Muscle of leg (tissue), 11 donors: Measurements from ENCODE around the gene NOL9. TPM values are rescaled to one million over a fixed set of nuclear protein-coding genes. Genes with fewer than 3 reads are reported as not detected.
A peak's percentile ranks its signal among the peaks of the same experiment; 100 is the strongest.

Source experiments
- DNase-seq: peaks from one replicate; pipeline ENCODE4 v3.0.0; 2013
- H3K27ac ChIP-seq: one replicate; pipeline ENCODE4 v1.5.1; 2013; ENCODE audit warnings: mild to moderate bottlenecking, low read length, control low read depth
- H3K27me3 ChIP-seq: one replicate; pipeline ENCODE4 v1.6.1; 2013; ENCODE audit warnings: low read length; ENCODE audit not compliant: control insufficient read depth, insufficient read depth
- H3K36me3 ChIP-seq: one replicate; pipeline ENCODE4 v1.6.1; 2013; ENCODE audit warnings: low read length; ENCODE audit not compliant: control insufficient read depth, insufficient read depth
- H3K4me1 ChIP-seq: one replicate; pipeline ENCODE4 v1.6.1; 2013; ENCODE audit warnings: low read length; ENCODE audit not compliant: control insufficient read depth, insufficient read depth
- H3K4me3 ChIP-seq: one replicate; pipeline ENCODE4 v1.5.1; 2013; ENCODE audit warnings: low read length, control low read depth
- H3K9me3 ChIP-seq: replicated peaks from 2 replicates; pipeline ENCODE4 v1.6.1; 2013; ENCODE audit warnings: low read depth, low read length; ENCODE audit not compliant: control insufficient read depth
- WGBS: methylation state at CpG from one replicate; pipeline ENCODE4 v1.1.5; 2013; ENCODE audit warnings: missing lambda C conversion rate; ENCODE audit not compliant: insufficient coverage; 5-methylcytosine and 5-hydroxymethylcytosine counted together
- polyA plus RNA-seq, 8 donors: library from polyadenylated mRNA; unstranded; fragments of 120-200 nt; gene quantifications; one replicate each; pipeline versions ENCODE4 v1.2.1 to v1.2.3, GENCODE V29; 2013; ENCODE audit warnings: inconsistent platforms in 1 of 8, low replicate concordance in 1 of 8; ENCODE audit not compliant: insufficient read length in 8 of 8, insufficient read depth in 1 of 8
- total RNA-seq: library from RNA; stranded (reverse); fragments of 120-200 nt; gene quantifications from one replicate; pipeline ENCODE4 v1.2.4, GENCODE V29; 2013

Gene NOL9
- total and polyA plus RNA-seq, 9 donors: 10.0 to 19.1 (median 13.9) TPM

DNA sequence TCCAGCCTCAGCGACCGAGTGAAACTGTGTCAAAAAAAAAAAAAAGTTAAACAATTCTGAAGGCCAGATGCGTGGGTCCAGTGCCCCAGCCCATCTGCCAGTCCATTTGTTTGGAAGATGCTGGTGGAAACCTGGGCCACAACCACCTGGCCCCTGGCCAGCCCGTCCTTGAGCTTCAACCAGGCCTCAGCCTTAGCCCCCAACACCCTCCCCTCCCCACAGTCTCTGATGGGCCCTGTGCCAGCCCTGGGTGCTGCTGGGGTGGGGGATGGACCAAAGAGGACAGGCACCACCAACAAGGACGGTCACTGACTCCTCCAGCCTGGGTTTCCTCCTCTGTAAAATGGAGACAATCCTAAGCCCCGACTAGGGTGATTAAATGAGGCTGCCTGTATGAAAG, 43.3 kb downstream of the NOL9 start:
- Histone ChIP-seq H3K9me3 (no peaks in the 10 kb centered on the region), H3K27ac (peak overlapping the region; percentile 7), H3K36me3 (no peaks in the 10 kb centered on the region), H3K4me1 (peaks cover 79% of the 10 kb centered on the region), H3K27me3 (no peaks in the 10 kb centered on the region), H3K4me3 (no peak overlapping the region)
- 66% methylated on average over 5 of the region's 6 CpGs for WGBS
- DNase-seq: no peak

DNA sequence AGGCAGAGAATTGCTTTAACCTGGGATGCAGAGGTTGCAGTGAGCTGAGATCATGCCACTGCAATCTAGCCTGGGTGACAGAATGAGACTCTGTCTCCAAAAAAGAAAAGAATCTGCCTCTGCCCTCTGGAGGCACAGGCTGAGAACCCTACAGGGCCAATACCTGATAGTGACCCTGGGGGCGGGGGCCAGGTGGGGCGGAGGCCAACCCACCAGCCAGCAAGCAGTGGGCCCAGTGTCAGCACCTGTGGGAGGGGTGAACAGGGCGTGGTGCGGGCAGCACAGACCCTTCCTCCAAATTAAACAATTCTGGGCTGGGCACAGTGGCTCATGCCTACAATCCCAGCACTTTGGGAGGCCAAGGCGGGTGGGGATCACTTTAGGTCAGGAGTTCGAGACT, 43.8 kb downstream of the NOL9 start:
- 100% methylated on average over 2 of the region's 6 CpGs for WGBS
- H3K27ac ChIP-seq: no peak overlapping the region
- H3K9me3 ChIP-seq: no peaks in the 10 kb centered on the region
- H3K36me3 ChIP-seq: no peaks in the 10 kb centered on the region
- peaks cover 84% of the 10 kb centered on the region for H3K4me1 ChIP-seq
- no peak overlapping the region for H3K4me3 ChIP-seq
- DNase-seq: no peak
- no peaks in the 10 kb centered on the region for H3K27me3 ChIP-seq

DNA sequence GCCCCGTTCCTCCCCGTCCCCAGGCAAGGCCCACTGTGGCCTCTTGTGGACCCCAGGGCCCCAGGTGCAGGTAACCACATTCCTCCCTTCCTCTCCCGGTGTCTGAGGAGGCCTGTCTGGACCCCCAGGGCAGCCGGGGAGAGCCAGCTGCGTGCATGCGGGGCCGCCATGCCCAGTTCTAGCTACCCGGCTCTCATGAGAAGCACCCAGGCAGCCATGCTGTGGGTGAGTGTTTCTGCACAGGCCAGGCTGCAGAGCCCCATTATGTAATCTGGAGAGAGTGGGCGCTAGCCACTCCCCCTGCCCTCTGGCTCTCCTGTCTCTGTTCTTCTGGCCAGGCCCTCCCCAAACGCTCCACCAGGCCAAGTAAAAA, 44.4 kb downstream of the NOL9 start:
- H3K4me1 ChIP-seq: peaks cover 89% of the 10 kb centered on the region
- no peaks in the 10 kb centered on the region for H3K36me3 ChIP-seq
- H3K4me3 ChIP-seq: no peak overlapping the region
- no peak overlapping the region for H3K27ac ChIP-seq
- WGBS: 79% methylated on average over 2 of the region's 10 CpGs
- no peaks in the 10 kb centered on the region for H3K9me3 ChIP-seq
- DNase-seq: no peak
- no peaks in the 10 kb centered on the region for H3K27me3 ChIP-seq

DNA sequence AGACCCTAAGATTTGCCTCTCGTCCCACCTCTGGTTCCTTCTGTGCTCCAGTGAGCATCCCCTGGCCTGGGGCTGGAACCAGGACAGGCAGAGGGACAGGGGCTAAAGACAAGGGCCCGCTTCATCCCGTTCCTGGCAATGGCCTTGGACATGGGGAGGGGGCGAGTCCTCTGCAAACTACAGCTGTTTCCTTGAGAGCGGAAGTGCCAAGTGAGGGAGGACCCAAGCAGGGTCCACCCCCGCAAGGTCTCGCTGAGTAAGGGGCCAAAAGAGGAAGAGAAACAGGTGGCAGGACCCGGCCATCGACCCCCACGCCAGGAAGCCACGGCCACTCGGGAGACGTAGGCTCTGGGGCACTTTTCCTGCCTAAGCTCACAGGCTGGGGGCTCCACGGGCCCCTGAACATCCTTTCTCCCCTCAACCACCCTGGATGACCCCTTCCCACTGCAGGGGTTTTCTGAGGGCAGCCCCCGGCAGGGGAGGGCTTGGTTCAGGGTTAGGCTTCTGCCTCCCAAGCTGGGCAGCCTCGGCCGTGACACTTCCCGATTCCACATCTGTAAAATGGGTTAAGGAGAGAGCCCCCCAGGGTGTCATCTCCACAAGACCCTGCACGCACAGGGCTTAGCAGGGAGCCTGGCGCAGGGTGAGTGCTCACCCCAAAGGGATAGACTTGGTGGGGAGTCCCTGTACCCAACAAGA, 44.9 kb downstream of the NOL9 start:
- DNase-seq: peak; percentile 72
- WGBS: 41% methylated on average over 10 of the region's 20 CpGs
- Histone ChIP-seq H3K36me3 (no peaks in the 10 kb centered on the region), H3K4me3 (no peak overlapping the region), H3K9me3 (no peaks in the 10 kb centered on the region), H3K27ac (no peak overlapping the region), H3K4me1 (peaks cover 92% of the 10 kb centered on the region), H3K27me3 (no peaks in the 10 kb centered on the region)

DNA sequence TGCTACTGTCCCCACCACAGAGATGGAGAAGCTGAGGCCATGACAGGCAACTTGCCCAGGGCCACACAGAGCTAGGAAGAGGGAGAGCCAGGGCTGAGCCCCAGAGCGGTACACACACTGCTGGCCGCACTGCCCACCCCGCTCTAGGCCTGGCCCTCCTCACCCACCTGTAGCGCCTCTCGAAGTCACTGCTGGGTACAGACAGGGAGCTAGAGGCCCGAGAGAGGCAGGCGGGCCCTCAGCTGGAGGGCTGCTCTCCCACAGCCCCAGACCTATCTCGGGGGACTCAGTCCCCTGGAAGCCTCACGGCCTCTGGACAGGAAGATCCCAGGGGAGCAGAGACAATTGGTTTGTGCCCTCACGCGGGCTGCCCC, 45.5 kb downstream of the NOL9 start:
- H3K27ac ChIP-seq: peak overlapping the region; percentile 47
- peaks cover 92% of the 10 kb centered on the region for H3K4me1 ChIP-seq
- 76% methylated on average over 10 of the region's 11 CpGs for WGBS
- no peaks in the 10 kb centered on the region for H3K9me3 ChIP-seq
- no peaks in the 10 kb centered on the region for H3K27me3 ChIP-seq
- H3K4me3 ChIP-seq: no peak overlapping the region
- DNase-seq: no peak
- H3K36me3 ChIP-seq: no peaks in the 10 kb centered on the region

DNA sequence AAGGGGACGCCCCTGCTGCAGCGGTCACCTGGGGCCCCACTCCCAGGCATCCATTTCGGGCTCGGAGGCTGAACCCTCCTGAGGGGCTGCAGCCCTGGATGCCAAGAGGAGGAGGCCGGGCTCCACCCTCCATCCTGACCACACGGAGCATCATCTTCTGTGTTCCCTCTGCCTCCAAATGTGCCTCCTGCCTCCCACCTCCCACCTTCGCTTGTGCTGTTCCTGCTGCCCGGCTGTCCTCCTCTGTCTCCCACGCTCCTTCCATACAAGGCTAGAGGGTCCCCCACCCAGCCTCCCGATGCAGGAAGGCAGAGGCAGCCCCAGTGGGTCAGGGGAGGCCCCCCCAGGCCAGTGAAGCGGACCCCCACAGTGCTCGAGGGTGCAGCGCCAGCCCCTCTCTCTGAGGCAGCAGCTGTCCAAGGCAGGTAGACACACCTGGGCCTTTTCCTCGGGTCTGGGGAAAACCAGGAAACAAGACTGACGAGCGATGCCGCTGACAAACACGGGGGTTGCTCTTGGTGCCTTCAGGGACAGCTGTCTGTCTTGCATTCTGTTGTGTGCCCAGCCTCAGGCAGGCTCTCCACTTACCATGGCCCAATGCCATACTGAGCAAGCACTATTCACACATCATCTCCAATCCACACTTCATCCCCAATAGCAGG, 46.0 kb downstream of the NOL9 start:
- Histone ChIP-seq H3K27me3 (no peaks in the 10 kb centered on the region), H3K4me1 (peaks cover 88% of the 10 kb centered on the region), H3K4me3 (no peak overlapping the region), H3K36me3 (no peaks in the 10 kb centered on the region), H3K9me3 (no peaks in the 10 kb centered on the region), H3K27ac (peak overlapping the region; percentile 29)
- whole genome bisulfite sequencing: 51% methylated on average over 14 of the region's 18 CpGs
- peak; percentile 60 for DNase-seq

DNA sequence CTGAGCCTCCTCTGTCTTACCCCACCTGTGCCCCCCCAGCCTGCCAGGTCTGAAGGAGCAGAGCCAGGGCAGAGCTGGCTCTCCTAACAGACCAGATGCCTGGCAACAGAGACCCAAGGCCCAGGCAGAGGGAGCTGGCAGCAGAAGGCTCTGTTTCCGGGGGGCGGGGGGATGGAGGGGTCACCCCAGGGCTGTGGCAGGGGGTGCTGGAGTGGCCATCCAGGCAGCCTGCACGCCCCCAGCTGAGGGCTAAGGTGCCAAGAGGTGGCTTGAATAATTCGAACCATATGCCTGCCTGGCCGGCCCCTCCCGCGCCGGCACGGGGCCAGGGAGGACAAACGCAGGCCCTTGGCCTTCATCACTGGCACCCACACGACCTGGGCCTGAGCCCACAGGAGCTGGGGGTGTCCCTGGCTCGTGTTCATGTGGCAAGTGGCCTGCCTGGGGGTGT, 46.8 kb downstream of the NOL9 start:
- Histone ChIP-seq H3K4me1 (peaks cover 87% of the 10 kb centered on the region), H3K9me3 (no peaks in the 10 kb centered on the region), H3K27ac (peak overlapping the region; percentile 13), H3K4me3 (no peak overlapping the region), H3K36me3 (no peaks in the 10 kb centered on the region), H3K27me3 (no peaks in the 10 kb centered on the region)
- 25% methylated on average over 12 of the region's 12 CpGs for WGBS
- no peak for DNase-seq

DNA sequence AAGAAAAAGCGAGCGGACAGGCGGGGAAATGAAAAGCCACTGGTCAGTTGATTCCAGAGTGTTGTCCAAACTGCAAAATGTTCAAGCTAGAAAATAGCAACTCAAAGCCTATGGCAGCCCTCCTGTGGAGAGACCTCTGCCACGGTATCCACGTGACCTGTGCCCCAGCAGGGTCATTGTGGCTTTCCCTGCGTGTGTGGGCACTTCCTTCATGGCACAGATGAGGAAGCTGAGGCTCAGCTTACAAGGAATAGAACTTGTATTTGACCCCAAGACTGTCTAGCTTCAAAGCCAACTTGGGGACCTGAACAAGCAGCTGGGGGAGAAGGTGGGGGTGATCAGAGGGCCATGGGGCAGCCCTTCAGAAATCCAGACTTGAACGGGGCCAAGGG, 47.3 kb downstream of the NOL9 start:
- H3K9me3 ChIP-seq: no peaks in the 10 kb centered on the region
- peak overlapping the region; percentile 13 for H3K27ac ChIP-seq
- H3K36me3 ChIP-seq: no peaks in the 10 kb centered on the region
- no peak overlapping the region for H3K4me3 ChIP-seq
- H3K27me3 ChIP-seq: no peaks in the 10 kb centered on the region
- 18% methylated on average over 3 of the region's 7 CpGs for WGBS
- peaks cover 87% of the 10 kb centered on the region for H3K4me1 ChIP-seq
- no peak for DNase-seq

DNA sequence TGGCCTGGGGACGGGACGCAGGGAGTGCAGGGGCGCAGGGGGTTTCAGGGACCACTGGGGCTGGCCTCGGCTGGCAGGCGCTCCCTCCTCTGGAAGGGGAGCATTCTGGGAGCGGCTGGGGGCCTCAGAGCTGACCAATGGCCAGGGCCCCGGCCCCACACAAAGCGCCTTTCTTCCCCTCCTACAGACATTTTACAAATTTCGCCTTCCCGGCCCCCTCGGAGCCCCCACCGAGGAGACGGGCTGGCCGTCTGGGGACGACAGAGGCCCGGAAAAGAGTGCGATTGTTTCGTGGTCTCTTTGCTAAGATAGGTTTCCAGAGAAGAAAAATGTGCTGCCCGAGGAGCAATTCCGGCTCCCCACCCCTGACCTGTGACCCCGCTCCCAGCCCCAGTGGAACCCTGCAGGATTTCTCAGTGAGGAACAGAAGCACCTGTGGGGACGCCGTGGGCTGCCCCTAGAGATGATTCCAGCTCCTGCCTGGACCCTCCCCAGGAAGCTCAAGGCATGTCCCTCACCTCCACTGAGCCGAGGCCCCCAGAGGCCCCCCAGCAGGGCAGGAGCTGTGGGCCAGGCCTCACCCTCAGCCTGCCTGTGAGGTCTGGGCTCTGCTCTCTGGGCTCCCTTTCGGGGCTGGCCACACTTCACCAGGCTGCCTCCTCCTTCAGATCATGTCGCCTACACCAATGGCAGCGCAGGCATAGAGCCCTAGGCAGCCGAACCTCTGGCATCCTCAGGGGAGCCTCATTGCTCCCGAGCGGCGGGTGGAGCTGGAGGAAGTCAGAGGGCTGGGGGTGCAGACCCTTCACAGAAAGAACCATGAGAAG, 47.9 kb downstream of the NOL9 start:
- Histone ChIP-seq H3K36me3 (no peaks in the 10 kb centered on the region), H3K9me3 (no peaks in the 10 kb centered on the region), H3K4me1 (peaks cover 87% of the 10 kb centered on the region), H3K27me3 (no peaks in the 10 kb centered on the region), H3K27ac (no peak overlapping the region), H3K4me3 (no peak overlapping the region)
- 60% methylated on average over 22 of the region's 31 CpGs for WGBS
- DNase-seq: no peak
